PC-3 (cell line): ENCODE results near the gene ATP5PD. TPM values are rescaled to one million over a fixed set of nuclear protein-coding genes. Genes with fewer than 3 reads are reported as not detected.
A peak's percentile ranks its signal among the peaks of the same experiment; 100 is the strongest.

Source experiments
- ATAC-seq: fragments of 200-7000 bp; cut with Tn5 transposase; 2 replicates; pipeline ENCODE4 v1.9.1; 2020; ENCODE audit warnings: mild to moderate bottlenecking, moderate library complexity
- BruUV-seq: library from RNA; stranded (reverse); fragments of 400-500 nt; replicated peaks from 2 replicates; lab custom pipeline; 2021; lab: Mats Ljungman, UMichigan
- CTCF ChIA-PET: fragments of 300-600 bp; sonication (Branson Sonifier 250); formaldehyde crosslinking; loops from one replicate; lab custom pipeline; 2022; ENCODE audit warnings: antibody characterized with exemption; lab: Charles Lee
- POLR2A ChIA-PET: fragments of 300-600 bp; sonication (Branson Sonifier 250); formaldehyde crosslinking; loops from one replicate; lab custom pipeline; 2022; ENCODE audit warnings: antibody characterized with exemption; ENCODE audit not compliant: unreplicated experiment; lab: Charles Lee
- DNase-seq: peaks from one replicate; pipeline ENCODE4 v3.0.0-alpha.2; 2015
- H2AFZ ChIP-seq: fragments of 300-600 bp; sonication (generic); 2 replicates; pipeline ENCODE4 v1.6.0; 2016; ENCODE audit warnings: antibody characterized with exemption, low read length
- H3F3A ChIP-seq: fragments of 300-600 bp; sonication (generic); one replicate; pipeline ENCODE4 v1.6.0; 2017; ENCODE audit warnings: antibody characterized with exemption, low read length, control low read depth, mild to moderate bottlenecking; ENCODE audit not compliant: unreplicated experiment
- H3K27ac ChIP-seq: fragments of 300-600 bp; sonication (generic); 2 replicates; pipeline ENCODE4 v1.5.1; 2016; ENCODE audit warnings: mild to moderate bottlenecking, low read length
- H3K27me3 ChIP-seq: fragments of 300-600 bp; sonication (generic); 2 replicates; pipeline ENCODE4 v1.6.1; 2016; ENCODE audit warnings: low read length, mixed read lengths
- H3K36me3 ChIP-seq: fragments of 300-600 bp; sonication (generic); 2 replicates; pipeline ENCODE4 v1.6.1; 2016; ENCODE audit warnings: low read depth, mixed run types, low read length, mixed read lengths
- H3K4me1 ChIP-seq: fragments of 300-600 bp; sonication (generic); 2 replicates; pipeline ENCODE4 v1.5.1; 2016; ENCODE audit warnings: low read length; ENCODE audit not compliant: insufficient read depth
- H3K4me2 ChIP-seq: fragments of 300-600 bp; sonication (generic); 2 replicates; pipeline ENCODE4 v1.6.0; 2016; ENCODE audit warnings: low read length
- H3K4me3 ChIP-seq: fragments of 300-600 bp; sonication (generic); 2 replicates; pipeline ENCODE4 v1.5.1; 2016; ENCODE audit warnings: mild to moderate bottlenecking, low read length, mixed read lengths
- H3K79me2 ChIP-seq: fragments of 300-600 bp; sonication (generic); 2 replicates; pipeline ENCODE4 v1.6.1; 2017; ENCODE audit warnings: low read length, mixed read lengths
- H3K9ac ChIP-seq: fragments of 300-600 bp; sonication (generic); 2 replicates; pipeline ENCODE4 v1.6.0; 2016; ENCODE audit warnings: mild to moderate bottlenecking, low read length
- H3K9me2 ChIP-seq: fragments of 300-600 bp; sonication (generic); replicated peaks from 2 replicates; pipeline ENCODE4 v1.6.1; 2016; ENCODE audit warnings: mixed run types, low read length, mixed read lengths
- H3K9me3 ChIP-seq: fragments of 300-600 bp; sonication (generic); 2 replicates; pipeline ENCODE4 v1.6.1; 2016; ENCODE audit warnings: low read length, mixed read lengths
- H4K20me1 ChIP-seq: fragments of 300-600 bp; sonication (generic); 2 replicates; pipeline ENCODE4 v1.6.1; 2016; ENCODE audit warnings: low read length, mixed read lengths
- EZH2 ChIP-seq: fragments of 300-600 bp; sonication (generic); IDR thresholded peaks from one replicate; pipeline ENCODE4 v1.6.1; 2017; ENCODE audit warnings: antibody characterized with exemption, mild to moderate bottlenecking, low read length; ENCODE audit not compliant: unreplicated experiment
- EZH2phosphoT487 ChIP-seq: fragments of 300-600 bp; sonication (generic); IDR thresholded peaks from 2 replicates; pipeline ENCODE4 v1.6.1; 2018; ENCODE audit warnings: mild to moderate bottlenecking, antibody characterized with exemption, low read length, borderline replicate concordance
- intact Hi-C: fragments of 100-400 bp; cut with micrococcal nuclease; formaldehyde crosslinking; loops from 2 replicates; pipeline ENCODE4 v1.9.0; 2023
- total RNA-seq: library from RNA; depleted of rRNA; stranded (reverse); fragments of >200 nt; gene quantifications from 2 replicates; pipeline ENCODE4 v1.2.3, GENCODE V29; 2014
- TF ChIP-seq, protein P1 (sequence below): fragments of 300-600 bp; sonication (generic); conservative IDR thresholded peaks from 2 replicates; pipeline ENCODE4 v1.5.1; 2017; ENCODE audit warnings: antibody characterized with exemption, low read depth, mild to moderate bottlenecking, low read length

The ATP5PD gene
- total RNA-seq, 1 experiment from 2014 or later: 361 TPM

DNA sequence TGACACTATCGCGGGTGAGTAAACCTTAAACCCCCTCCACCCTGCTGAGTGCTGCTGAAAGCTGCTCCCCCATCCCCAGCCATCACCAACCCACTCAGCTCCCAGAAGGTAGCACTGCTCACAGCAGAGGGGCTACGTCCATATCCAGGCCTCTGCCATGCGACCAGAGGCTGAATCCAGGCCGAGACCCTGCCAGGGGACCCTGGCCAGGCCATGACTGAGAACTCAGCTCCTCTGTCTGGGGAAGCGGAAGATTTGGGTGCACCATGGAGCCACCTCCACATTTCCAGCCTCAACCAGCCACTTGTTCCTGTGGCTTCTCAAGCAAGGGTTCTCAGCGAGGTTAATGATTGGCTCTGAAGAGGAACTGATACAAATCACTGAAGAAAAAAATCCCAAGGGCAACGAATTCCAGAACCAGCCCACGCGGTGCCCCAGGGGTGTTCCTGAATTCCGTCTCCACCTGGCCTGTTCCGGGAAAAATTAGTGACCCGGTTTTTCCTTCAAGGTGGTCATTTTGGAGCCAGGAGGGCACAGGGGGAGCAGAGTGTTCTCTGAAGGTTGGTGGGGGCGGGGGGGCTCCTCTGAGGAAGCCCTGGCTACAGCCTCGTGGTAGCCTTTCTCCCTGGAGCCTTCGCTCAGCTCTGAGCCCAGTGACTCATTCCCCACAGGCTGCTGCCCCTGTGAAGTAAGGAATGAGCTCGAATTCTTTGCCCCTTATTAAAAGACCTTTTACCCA is 31.7 kb upstream of the ATP5PD start:
- peaks cover 26% of the 10 kb centered on the region for H3K4me1 ChIP-seq
- peak overlapping the region; percentile 22; the same call in 1 of the 2 replicates for H3K4me3 ChIP-seq
- peak overlapping the region; percentile 66 for H3K4me2 ChIP-seq
- BruUV-seq: TSS peak; percentile 94
- intact Hi-C loops: no loop called here
- DNase-seq (peak; percentile 96), ATAC-seq (peak; percentile 88)
- H4K20me1 ChIP-seq: no peaks in the 10 kb centered on the region
- ChIA-PET POLR2A (interaction anchor here (0.5 to 0.7 kb wide), 4 partner anchors 12 to 31 kb away, joined by 3 to 5 read pairs (median 3); partner anchors contain the start of gene ARMC7), CTCF (interaction anchor here (0.8 to 1.1 kb wide), 4 partner anchors 9 to 36 kb away, joined by 4 to 6 read pairs (median 4); no protein-coding TSS in a partner anchor)
- TF ChIP-seq, protein P1, sequence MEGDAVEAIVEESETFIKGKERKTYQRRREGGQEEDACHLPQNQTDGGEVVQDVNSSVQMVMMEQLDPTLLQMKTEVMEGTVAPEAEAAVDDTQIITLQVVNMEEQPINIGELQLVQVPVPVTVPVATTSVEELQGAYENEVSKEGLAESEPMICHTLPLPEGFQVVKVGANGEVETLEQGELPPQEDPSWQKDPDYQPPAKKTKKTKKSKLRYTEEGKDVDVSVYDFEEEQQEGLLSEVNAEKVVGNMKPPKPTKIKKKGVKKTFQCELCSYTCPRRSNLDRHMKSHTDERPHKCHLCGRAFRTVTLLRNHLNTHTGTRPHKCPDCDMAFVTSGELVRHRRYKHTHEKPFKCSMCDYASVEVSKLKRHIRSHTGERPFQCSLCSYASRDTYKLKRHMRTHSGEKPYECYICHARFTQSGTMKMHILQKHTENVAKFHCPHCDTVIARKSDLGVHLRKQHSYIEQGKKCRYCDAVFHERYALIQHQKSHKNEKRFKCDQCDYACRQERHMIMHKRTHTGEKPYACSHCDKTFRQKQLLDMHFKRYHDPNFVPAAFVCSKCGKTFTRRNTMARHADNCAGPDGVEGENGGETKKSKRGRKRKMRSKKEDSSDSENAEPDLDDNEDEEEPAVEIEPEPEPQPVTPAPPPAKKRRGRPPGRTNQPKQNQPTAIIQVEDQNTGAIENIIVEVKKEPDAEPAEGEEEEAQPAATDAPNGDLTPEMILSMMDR: no peak
- TF ChIP-seq EZH2phosphoT487 (no peak), EZH2 (no peak)
- H3K27me3 ChIP-seq: no peaks in the 10 kb centered on the region
- peak overlapping the region; percentile 57 for H3K9ac ChIP-seq
- H3K9me3 ChIP-seq: no peaks in the 10 kb centered on the region
- H2AFZ ChIP-seq: peak overlapping the region; percentile 62
- H3K79me2 ChIP-seq: no peaks in the 10 kb centered on the region
- H3F3A ChIP-seq: peaks cover 5% of the 10 kb centered on the region
- no peaks in the 10 kb centered on the region for H3K9me2 ChIP-seq
- H3K36me3 ChIP-seq: no peaks in the 10 kb centered on the region
- H3K27ac ChIP-seq: peak overlapping the region; percentile 79

DNA sequence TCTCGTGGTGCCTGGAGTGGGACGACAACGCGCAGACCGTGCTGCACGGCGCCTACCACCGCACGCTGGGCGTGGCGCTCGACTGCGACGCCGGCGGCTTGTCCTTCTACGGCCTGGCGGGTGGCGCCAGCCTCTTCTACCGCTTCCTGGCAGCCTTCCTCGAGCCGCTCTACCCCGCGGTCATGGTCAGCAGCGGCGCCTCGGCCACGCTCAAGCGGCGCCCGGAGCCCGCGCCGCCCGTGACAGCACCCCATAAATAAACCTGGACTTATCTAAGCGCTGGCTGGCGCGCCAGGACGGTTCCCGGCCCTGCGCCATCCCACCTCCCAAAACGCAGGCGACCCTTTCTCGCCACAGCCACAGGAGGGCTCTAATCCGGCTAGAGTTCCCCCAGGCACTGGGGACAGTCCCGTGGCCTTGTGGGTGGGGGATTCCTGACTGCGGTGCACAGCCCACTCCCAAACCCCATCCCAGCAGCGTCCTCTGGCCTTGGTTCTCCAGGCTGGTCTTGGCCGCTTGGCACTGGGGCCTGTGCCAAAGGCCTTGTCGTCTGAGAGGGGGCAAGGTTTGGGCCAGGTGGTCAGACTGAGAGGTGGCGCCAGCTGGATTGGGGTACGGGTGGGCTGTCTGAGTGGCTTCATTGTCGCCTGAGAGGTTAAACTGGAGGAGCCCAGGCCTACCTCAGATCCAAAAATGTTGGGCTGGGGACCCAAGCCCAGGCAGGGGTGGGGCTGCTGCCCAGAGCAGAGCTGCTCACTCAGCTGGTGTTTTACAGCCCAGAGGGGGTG is 30.9 kb upstream of the ATP5PD start:
- no peak for ATAC-seq
- no peak for DNase-seq
- POLR2A ChIA-PET: no interaction called here

More for the DNA sequence above, 30.9 kb upstream of the ATP5PD start:
- TF ChIP-seq EZH2phosphoT487: no peak
- TF ChIP-seq, protein P1: peak; percentile 24; the same call in 1 of the 2 replicates
- no peaks in the 10 kb centered on the region for H3K36me3 ChIP-seq
- H3K9me3 ChIP-seq: no peaks in the 10 kb centered on the region
- intact Hi-C loops: no loop called here
- H3K4me2 ChIP-seq: peak overlapping the region; percentile 66
- no TSS peak for BruUV-seq
- no peaks in the 10 kb centered on the region for H3K79me2 ChIP-seq
- H3K4me3 ChIP-seq: no peak overlapping the region
- peaks cover 5% of the 10 kb centered on the region for H3F3A ChIP-seq
- H3K9me2 ChIP-seq: no peaks in the 10 kb centered on the region
- H3K4me1 ChIP-seq: peaks cover 26% of the 10 kb centered on the region
- H2AFZ ChIP-seq: peak overlapping the region; percentile 62; the same call in 1 of the 2 replicates
- peak overlapping the region; percentile 57 for H3K9ac ChIP-seq
- H4K20me1 ChIP-seq: no peaks in the 10 kb centered on the region
- CTCF ChIA-PET: no interaction called here
- H3K27me3 ChIP-seq: no peaks in the 10 kb centered on the region
- H3K27ac ChIP-seq: peak overlapping the region; percentile 79
